ENCODE data around the gene UTY.

The UTY gene

GRCh38 chrY:13300795-13301194 lies 179.0 kb downstream of the UTY start:
- no peaks in the 10 kb centered on the region for H3K36me3 ChIP-seq (ENCODE audit: control insufficient read depth in 2 of 2, insufficient read depth in 1 of 2, low read length in 2 of 2)
- POLR2A ChIA-PET: no interaction called here

GRCh38 chrY:13299411-13299810 lies 180.4 kb downstream of the UTY start:
- no peak overlapping the region for H3K4me3 ChIP-seq (ENCODE audit: low read depth, low read length)
- no peaks in the 10 kb centered on the region for H3K36me3 ChIP-seq (ENCODE audit: control insufficient read depth in 2 of 2, insufficient read depth in 1 of 2, low read length in 2 of 2)
- no peak overlapping the region for H3K27ac ChIP-seq (ENCODE audit: extremely low read depth, low read depth, low read length)
- no peaks in the 10 kb centered on the region for H3K4me1 ChIP-seq (ENCODE audit: control insufficient read depth, insufficient read depth, low read length)
- no peaks in the 10 kb centered on the region for H3K9me3 ChIP-seq (ENCODE audit: control insufficient read depth, insufficient read depth, low read depth, low read length)
- no peak for TF ChIP-seq YY1 (tag by site-specific recombination; IDR thresholded peaks at IDR 0.05)
- no peak for TF ChIP-seq ZNF529 (tag by site-specific recombination; IDR thresholded peaks at IDR 0.05; ENCODE audit: insufficient replicate concordance)
- TF ChIP-seq ZNF155 (tag by site-specific recombination; IDR thresholded peaks at IDR 0.05): no peak
- no peak for TF ChIP-seq PRDM10 (tag by site-specific recombination; IDR thresholded peaks at IDR 0.05)
- no peak for TF ChIP-seq ZNF174 (tag by site-specific recombination; IDR thresholded peaks at IDR 0.05)
- no peak for TF ChIP-seq ZNF280D (tag by site-specific recombination; IDR thresholded peaks at IDR 0.05)
- TF ChIP-seq ZNF624 (tag by site-specific recombination; IDR thresholded peaks at IDR 0.05): no peak
- TF ChIP-seq ZSCAN16 (tag by site-specific recombination; IDR thresholded peaks at IDR 0.05): no peak
- TF ChIP-seq ZBTB17 (tag by site-specific recombination; IDR thresholded peaks at IDR 0.05): no peak
- no peak for TF ChIP-seq IKZF3 (tag by site-specific recombination; IDR thresholded peaks at IDR 0.05)
- CTCF ChIA-PET: no interaction called here
- POLR2A ChIA-PET: no interaction called here

More at GRCh38 chrY:13300795-13301194, 179.0 kb downstream of the UTY start:
- H3K9me3 ChIP-seq (ENCODE audit: control insufficient read depth, insufficient read depth, low read depth, low read length): no peaks in the 10 kb centered on the region
- no peaks in the 10 kb centered on the region for H3K4me1 ChIP-seq (ENCODE audit: control insufficient read depth, insufficient read depth, low read length)
- no peak overlapping the region for H3K27ac ChIP-seq (ENCODE audit: extremely low read depth, low read depth, low read length)
- CTCF ChIA-PET: no interaction called here
- H3K4me3 ChIP-seq (ENCODE audit: low read depth, low read length): no peak overlapping the region
- TF ChIP-seq, protein P1, sequence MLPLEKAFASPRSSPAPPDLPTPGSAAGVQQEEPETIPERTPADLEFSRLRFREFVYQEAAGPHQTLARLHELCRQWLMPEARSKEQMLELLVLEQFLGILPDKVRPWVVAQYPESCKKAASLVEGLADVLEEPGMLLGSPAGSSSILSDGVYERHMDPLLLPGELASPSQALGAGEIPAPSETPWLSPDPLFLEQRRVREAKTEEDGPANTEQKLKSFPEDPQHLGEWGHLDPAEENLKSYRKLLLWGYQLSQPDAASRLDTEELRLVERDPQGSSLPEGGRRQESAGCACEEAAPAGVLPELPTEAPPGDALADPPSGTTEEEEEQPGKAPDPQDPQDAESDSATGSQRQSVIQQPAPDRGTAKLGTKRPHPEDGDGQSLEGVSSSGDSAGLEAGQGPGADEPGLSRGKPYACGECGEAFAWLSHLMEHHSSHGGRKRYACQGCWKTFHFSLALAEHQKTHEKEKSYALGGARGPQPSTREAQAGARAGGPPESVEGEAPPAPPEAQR (tag by site-specific recombination; IDR thresholded peaks at IDR 0.05): no peak
- no peak for TF ChIP-seq ZNF529 (tag by site-specific recombination; IDR thresholded peaks at IDR 0.05; ENCODE audit: insufficient replicate concordance)
- no peak for TF ChIP-seq ZSCAN30 (tag by site-specific recombination; IDR thresholded peaks at IDR 0.05)
- TF ChIP-seq ZNF121 (tag by site-specific recombination; IDR thresholded peaks at IDR 0.05): no peak
- TF ChIP-seq IKZF3 (tag by site-specific recombination; IDR thresholded peaks at IDR 0.05): no peak
- no peak for TF ChIP-seq ZNF239 (tag by site-specific recombination; IDR thresholded peaks at IDR 0.05)
- TF ChIP-seq ZNF112 (tag by site-specific recombination; IDR thresholded peaks at IDR 0.05): no peak
- TF ChIP-seq ZNF830 (tag by site-specific recombination; IDR thresholded peaks at IDR 0.05; ENCODE audit: low read depth): no peak
- TF ChIP-seq ZNF704 (tag by site-specific recombination; IDR thresholded peaks at IDR 0.05): no peak
- no peak for TF ChIP-seq TRIM28 (IDR thresholded peaks at IDR 0.05; ENCODE audit: borderline replicate concordance, low read length)
- TF ChIP-seq ZNF394 (tag by site-specific recombination; IDR thresholded peaks at IDR 0.05; ENCODE audit: borderline replicate concordance): no peak
